Inflammatory macrophage treated with lipopolysaccharide for 1 hour (primary cell): ENCODE data around the gene DIP2C.
A peak's percentile ranks its signal among the peaks of the same experiment; 100 is the strongest.
"Not testable (repeated sequence)": the region's sequence is repeated elsewhere in the genome, so short reads cannot be mapped to it uniquely, and the experiment has no call there.

Source experiments
- DNase-seq, 2 donors: peaks; one replicate each; pipeline ENCODE4 v3.0.0-alpha.2; 2020 to 2022

The DIP2C gene

DNA sequence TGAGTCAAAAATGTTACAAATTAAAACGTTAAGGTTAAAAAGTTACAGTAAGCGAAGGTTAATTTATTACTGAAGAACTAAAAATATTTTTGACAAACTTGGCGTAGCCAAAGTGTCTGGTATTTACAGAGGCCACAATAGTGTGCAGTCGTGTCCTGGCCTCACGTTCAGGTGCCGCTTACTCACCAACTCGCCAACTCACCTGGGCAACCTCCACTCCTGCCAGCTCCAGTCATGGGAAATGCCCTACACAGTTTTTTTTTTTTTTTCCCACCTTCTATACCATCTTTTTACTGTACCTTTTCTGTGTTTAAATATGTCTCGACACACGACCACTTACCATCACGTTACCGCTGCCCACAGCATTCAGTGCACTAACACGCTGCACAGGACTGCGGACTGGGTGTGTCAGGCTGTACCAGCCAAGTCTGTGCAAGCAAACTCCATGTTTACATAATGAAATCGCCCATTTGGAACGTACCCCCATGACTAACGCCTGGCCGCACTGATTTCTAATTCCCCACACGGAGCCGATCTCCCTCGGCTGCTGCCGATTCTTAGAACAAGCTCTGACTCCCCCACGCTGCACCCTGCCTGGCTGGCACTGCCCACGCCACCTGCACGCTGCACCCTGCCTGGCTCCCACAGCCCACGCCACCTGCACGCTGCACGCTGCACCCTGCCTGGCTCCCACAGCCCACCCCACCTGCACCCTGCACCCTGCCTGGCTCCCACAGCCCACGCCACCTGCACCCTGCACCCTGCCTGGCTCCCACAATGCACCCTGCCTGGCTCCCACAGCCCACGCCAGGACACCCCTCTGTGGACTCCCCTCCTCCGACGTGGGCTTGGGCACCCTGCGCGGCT lies 351.1 kb downstream of the DIP2C start:
- no peak for DNase-seq

DNA sequence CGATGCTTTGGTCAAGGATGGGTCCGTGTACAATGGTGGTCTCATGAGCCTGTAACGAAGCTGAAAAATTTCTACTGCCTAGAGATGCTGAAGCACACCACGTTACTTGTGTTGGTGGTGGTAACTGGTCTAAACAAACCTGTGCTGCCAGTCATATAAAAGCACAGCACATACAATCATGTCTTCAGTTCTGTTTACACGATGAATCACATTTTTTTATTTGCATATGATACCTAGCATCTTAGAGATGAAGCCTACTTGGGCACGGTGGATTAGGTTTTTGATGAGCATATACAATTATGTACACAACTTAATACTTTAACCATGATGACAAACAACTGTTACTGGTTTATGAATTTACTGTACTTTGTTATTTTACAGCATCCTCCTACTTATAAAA lies 353.2 kb downstream of the DIP2C start:
- no peak for DNase-seq

DNA sequence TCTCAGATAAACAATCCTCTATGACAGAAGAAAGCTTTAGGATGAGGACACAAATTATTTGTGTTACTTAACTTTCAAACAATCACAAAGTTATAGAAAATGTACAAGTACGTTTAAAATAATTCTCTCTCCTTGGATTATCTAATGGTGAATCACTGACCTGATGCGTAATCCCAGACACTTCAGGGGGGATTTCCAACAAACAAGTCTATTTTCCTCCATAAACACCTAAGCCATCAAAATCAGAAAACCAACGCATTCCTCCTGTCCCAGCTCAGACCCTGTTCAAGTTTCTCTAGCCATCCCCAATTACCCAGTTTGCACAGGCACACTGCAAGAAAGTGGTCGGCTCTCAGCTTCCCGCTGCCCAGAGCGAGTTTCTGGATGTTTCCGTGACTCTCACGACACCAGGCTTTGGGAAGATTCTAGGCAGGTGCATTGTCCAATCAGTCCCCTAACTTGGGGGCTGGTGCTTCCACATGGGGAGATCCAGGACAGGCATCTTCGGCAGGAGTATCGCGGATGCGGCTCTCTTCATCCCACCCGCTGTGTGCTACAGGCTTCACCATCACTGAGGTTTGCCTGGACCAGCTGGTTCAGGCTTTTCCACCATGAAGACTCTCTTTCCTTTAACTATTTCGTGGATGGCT lies 354.2 kb downstream of the DIP2C start:
- DNase-seq: no peak

DNA sequence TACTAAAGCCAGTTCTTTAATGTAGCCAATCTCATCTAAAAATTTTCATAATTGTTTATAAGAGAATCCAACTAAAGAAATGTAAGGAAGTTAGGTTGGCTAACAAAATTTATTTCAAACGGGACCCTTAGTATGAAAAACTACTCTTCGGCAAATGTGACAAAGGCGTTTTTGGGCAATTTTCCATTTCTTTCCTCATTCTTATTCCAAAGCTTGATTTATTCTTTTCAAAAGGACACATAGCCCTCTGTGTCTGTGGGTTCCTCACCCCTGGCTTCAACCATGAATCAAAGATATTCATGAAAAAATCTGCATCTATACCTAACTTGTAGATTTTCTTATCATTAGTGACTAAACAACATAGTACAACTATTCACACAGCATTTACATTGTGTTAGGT lies 358.3 kb downstream of the DIP2C start:
- no peak for DNase-seq

DNA sequence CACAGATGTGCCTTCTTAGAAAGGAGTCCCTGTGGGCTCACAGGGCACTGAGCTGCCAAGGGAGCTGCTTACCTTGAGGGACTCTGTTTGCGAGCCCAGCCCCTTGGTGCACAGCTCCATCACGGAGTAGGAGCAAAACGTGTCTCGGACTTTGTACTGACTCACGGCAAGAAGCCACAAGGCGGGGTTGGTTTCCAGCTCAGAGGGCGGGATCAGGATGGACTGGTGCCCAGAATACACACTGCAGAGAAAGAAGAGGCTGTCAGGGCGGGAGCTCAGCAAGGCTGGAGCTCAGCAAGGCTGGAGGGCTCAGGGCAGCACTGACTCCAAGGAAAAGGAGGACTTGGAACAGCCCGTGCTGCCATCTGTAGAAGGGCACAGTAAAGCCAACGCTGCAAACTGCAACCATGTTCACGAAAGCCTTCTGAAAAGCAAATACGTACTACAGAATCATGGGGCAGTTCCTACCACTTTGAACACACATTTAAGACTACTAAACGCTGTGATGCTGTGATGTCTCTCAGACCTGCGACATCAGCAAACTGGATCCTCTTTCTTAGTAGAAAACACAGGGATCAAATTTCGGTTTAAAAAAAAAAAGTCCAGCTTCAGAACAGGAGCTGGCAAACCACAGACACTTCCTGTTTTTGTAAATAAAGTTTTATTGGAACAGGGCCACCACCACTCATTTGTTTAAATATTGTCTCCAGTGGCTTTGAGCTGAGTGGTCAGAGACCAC lies 359.9 kb downstream of the DIP2C start:
- DNase-seq: no peak

DNA sequence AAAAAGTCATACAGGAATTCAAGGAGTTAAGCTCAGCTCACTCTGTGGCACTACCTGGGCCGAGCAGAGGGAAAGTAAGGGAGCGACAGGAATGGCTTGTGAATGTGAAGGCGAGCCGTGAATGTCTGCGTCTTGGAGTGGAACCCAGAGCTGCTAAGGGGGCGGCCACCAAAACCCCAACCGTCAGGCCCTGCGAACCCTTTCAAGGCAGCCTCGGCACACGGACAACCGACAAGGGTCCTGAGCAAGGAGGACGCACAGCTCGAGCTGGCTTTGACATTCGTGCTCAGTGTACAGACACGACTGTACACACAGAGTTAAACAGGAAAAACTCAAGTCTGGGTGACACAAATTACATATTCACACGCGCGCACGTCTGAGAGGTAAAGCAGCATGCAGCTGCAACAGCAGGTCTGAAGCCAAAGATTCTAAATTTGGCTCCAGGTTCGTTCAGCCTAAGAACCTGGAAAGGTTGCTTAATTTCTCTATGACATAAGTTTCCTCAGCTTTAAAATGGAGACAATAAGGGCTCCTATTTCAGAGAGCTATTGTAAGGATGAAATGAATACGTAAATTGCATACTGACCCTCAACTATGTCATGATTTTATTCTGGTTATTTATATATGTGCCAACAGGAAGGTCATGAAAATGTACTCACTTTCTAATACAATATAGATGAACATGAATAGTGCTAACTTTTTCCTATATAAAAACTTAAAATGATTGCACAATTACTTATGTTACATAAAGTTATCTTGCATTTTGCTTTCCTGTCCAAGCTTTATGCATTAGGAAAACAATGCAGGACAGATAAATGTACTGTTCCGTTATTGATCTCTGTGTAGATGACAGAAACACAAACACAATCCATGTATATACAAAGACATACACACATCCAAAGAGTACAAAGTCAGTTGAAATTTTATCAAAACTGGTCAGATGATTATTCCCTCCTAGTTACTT lies 361.3 kb downstream of the DIP2C start:
- no peak for DNase-seq

DNA sequence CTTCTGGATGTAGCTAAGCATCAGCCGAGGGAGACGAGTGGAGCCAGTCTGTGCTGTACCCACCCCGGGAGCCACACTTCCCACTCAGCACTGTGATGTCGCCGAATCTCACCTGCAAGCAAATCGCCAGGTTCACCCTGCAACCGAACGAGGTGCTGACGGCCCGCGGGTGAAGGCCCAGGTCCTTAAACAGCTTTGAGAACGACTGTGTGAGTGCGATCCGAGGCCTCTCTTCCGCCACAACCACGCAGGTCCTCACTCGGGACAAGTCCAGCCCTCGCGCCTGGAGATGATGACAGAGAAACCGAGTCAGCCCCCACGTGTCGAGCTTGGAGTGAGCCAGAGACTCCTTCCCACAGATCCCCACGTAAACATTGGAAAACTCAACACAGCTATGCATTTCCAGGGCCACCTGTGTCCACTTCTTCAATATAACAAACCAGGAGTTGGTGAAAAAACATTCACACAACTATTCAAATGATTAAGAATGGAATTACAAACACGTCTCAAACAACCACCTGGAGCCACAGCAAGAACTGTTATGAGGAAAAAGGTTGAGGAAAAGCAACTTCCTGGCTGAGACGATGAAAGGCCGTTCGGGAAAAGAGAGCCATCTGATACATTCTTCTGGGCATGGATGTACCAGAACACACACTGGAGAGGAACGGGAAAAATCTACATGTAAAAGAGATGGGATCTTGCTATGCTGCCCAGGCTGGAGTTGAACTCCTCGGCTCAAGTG lies 362.4 kb downstream of the DIP2C start:
- DNase-seq: no peak

DNA sequence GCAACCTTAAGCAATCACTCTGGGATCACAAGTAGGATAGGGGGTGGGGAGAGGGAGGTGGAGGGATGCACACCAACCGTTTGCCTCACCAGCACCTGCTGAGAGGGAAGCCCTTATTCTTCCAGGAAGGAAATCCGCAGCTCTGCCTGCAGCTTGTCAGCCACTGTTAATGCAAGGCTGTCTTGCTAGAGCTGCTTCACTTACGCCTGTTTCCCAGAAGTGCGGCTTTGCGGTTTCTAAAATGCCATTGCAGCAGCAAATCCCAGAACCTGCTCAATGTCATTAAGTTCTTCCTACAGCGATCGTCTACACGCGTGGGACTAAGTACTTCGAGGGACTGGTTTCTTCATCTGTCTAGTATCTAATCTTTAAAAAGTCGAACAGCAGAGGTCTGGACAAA lies 363.1 kb downstream of the DIP2C start:
- no peak for DNase-seq

DNA sequence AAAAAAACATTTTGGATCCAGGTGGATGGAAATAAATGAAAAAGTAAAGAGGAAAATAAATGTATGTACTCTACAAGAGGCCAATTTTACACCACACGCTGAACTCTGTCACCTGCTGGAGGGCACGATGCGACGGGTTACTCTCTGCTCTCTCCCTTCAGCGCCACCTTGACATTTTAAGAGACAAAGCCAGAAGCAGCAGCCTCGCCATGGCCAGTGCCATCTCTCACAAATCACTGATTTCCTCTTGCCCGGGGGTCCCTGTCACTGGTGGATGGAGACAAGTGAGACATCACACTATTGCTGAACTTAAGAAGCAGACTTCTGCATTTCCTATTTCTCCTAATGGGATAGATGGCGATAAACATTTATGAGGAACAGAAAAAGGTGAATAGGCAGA lies 364.2 kb downstream of the DIP2C start:
- no peak for DNase-seq

DNA sequence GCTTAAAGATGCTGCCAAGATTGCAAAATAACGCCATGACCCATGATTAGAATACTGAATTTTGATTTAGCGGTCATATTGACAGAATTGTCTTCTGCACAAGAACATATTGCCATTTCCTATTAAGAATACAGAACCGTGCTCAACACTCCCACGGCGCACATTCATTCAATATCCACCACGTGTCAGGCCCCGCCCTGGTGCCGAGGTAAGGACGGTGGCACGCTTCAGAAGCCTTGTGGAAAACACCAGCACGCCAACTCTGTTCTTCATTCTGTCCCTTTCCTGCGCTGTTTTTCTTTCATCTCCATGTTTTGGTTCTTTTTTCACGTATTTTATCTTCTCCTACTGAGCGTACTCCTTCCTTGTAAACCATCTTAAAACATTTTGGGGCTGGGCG lies 364.9 kb downstream of the DIP2C start:
- no peak for DNase-seq

DNA sequence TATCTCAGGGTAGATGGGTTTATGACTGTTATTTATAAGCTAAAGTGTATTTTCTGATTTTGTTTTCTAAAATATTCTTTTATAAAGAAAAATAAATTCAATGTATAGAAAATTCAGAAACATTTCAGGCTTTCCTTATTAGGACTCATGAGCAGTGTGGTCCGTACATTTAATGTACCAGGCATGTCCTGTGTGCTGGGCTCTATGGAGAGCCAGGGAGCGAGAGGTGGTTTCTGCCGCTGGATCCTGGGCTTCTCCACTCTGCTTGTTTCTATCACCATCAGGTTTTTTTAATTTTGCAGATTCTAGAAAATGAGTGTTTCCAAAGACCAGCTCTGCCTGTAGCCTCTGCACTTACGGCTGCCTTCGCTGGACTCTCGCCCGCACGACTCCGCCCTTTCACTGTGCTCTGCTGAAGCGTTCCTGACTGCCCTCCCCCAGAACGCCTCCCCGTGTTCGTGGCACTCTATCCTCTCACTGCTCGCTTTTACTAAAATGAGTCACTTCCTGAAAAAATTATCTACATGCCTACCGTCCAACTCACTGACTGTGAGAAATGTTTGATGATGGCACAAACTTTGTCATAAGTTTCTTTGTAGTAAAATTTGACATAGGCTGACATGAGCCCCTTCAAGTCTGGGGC lies 365.7 kb downstream of the DIP2C start:
- peak; percentile 10 to 29 for DNase-seq

DNA sequence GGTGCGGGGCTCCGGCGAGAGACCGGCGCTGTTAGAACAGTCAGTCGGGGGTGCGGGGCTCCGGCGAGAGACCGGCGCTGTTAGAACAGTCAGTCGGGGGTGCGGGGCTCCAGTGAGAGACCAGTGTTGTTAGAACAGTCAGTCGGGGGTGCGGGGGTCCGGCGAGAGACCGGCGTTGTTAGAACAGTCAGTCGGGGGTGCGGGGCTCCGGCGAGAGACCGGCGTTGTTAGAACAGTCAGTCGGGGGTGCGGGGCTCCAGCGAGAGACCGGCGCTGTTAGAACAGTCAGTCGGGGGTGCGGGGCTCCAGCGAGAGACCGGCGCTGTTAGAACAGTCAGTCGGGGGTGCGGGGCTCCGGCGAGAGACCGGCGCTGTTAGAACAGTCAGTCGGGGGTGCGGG lies 366.4 kb downstream of the DIP2C start:
- not testable (repeated sequence) for DNase-seq

DNA sequence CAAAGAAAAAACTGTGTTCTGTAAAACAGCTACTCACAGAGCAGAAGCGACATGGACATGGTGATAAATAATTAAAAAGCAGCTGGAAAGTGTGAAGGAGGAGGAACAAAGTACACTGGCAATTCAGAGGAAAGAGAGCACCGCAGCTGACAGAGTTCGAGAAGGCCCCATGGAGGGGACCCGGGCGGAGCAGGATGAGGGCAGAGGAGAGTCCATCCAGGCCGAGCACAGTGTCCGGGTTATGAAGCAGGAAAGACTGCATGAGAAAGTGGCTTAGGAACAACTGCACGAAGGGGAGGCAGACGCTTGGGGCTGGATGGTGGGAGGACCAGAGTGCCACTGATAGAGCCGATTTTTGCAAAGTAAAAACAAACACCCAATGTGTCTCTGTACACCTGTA lies 368.7 kb downstream of the DIP2C start:
- no peak for DNase-seq

DNA sequence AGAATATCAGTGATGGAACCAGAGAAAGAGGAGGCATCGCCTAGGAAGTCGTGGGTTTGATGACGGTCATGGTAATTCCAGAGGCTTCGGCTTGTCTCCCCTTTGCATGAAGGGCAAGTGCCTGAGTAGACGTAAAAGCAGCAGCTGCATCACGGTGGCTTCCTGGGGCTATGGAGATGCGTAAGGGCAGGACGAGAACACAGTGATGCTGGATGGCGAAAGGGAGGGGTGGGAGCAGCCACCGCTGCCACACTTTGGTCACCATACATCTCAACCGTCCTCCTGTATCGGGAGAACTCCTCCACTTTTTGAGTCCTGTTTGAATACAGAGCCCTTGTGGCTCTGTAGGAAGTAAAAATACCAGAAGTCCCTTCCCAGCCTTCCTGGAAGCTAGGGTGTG lies 371.5 kb downstream of the DIP2C start:
- no peak for DNase-seq

DNA sequence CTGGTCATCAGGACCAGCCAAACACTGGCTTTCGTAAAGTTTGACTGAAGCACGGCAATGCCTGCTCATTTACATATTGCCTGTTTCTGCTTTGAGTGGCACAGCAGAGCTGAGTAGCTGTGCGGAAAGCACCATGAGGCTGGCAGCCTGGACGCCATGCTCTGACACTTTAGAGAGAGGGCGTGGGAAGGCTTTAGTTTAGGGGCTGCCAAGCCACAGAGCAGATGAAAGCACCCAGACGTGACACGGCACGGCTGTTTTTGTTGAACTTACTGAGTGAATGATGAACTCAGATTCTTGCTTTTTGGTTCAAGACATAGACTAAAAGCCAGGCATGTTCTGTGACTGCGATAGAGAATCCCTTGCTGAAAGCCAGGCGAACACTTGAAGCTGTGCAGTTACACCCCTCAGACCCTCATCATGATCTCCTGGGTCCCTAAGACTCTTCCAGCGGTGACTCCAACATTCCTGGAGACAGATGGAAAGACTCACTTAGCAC lies 372.1 kb downstream of the DIP2C start:
- DNase-seq: no peak

DNA sequence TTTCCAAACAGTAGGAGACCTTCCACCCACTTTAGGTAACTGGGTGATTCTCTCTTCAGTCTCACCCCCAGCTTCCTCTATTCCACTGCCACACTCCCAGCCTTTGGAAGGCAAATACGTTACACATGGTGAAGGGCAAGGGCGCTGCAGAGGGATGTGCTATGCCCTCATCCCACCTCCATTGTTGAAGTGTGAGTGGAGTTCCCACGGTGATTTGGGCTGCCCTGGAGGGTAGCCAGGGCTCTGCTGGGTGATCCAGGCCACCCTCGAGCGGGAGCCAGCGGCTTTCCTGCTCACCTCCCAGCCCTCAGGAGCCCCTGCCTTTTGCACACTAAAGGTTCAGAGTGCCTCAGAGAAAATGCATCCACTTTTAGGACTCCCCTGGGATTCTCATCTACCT lies 373.1 kb downstream of the DIP2C start:
- no peak for DNase-seq

DNA sequence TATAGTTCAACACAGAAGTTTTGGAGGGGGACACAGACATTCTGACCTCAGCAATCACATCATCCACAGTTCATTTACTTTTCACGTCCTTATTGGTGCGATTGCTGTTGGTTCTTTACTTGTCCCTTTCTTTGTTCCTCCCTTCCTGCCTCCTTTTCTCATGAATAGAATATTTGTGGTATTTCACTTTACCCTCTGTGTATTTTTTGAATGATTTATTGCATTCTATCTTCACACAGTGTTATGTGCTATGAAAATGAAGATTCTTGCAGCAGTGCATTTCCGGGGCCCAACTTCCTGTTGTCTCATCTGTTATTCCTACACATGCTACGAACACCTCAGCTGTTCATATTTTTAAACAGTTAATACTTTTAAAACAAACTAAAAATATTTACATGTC lies 374.6 kb downstream of the DIP2C start:
- DNase-seq: no peak

DNA sequence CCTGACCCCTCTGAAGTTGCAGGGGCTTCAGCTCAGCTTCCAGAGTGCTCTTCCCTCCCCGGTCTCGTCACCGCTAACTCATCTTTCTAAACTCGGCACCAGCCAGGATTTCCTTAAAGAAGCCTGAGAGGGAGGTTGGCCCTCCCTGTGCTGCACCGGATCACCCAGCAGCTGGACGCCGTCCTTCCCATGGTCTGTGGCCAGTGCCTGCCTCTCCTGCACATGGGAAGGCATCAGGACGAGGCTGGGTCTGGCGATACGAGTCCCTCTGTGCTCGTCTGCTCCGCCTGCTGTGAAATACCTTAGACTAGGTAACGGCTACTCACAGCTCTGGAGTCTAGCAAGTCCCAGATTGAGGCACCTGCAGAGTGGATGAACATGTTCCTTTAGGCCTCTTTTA lies 375.1 kb downstream of the DIP2C start:
- DNase-seq: no peak

DNA sequence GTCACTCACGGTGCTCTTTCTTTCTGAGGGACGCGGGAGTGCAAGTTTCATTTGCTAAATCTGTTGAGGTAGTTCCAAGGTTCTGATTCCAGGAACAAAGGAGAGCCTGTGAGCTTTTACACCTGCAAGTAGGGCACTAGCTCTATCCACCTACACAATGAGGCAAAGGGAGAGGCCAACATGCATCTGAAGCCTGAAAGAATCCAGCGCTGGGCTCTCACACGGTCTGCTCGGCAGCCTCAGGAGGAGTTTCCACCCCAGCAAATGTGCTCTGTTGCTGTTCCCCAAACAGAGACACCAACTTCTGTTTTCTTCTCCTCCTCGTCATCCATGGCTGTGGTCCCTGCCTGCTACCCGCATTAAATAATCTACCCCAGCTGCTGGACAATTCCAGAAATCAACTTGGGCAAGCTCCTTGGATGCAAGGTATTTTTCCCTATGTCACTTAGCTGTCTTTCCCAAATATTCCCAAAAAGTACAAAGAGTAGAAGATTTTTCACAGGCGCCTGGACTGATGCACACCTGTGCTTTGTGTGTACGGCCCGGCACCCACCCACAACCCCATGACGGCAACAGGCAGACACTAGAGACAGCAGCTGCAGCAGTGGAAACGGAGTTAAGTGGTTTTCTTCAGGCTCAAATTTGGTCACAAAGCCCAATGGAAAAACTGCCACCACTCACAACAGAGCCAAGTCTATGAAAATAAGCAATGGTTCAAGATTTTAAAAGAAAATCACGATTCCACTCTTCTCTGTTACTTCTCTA lies 377.4 kb downstream of the DIP2C start:
- no peak for DNase-seq

DNA sequence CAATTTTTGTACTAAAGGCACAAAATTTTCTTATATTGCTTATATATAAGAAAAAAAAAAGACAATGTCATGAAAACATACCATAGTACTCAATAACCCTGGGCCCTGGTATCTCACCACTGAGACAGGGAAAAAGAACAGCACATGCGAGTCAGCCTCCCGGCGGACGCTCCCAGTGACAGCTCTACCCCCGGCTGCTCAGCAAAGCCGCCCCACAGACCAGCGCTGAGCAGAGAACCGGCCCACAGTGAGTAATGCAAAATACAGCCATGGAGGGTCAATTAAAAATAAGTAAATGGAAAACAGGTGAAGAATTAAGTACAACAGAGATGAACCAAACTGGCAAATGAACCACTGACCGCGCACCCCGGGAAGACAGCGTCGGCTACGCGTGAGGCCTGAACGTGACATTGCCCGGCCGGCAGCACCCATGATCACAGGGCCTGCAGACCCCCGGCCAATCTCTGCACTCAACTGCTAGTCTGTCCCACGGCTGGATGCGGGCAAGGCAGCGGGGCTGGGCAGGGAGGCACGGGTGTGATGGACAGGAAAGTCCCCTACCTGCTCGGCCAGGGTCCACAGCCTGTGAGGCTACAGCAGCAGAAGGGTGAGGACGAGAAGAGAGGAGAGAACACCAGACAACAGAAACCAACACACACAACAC lies 378.4 kb downstream of the DIP2C start:
- no peak for DNase-seq
